K562 (cell line): ENCODE results near the gene RHOF. TPM values are rescaled to one million over a fixed set of nuclear protein-coding genes. Genes with fewer than 3 reads are reported as not detected.

Source experiments
- CBFA2T2 ChIP-seq: fragments of 450-650 bp; conservative IDR thresholded peaks from 2 replicates; pipeline ENCODE4 v1.6.1; 2017; ENCODE audit warnings: mild to moderate bottlenecking
- FOSL1 ChIP-seq: fragments of 200-800 bp; sonication (Bioruptor generic); conservative IDR thresholded peaks from 2 replicates; pipeline ENCODE4 v1.6.1; 2016; ENCODE audit warnings: missing genetic modification characterization, missing compliant biosample characterization
- KLF10 ChIP-seq: fragments of 250-450 bp; sonication (Bioruptor Pico); IDR thresholded peaks from 2 replicates; pipeline ENCODE4 v1.6.1; 2021; ENCODE audit warnings: matching md5 sums
- MBD2 ChIP-seq: sonication (generic); IDR thresholded peaks from 2 replicates; pipeline ENCODE4 v1.6.1; 2016; ENCODE audit warnings: low read depth, borderline replicate concordance
- MGA ChIP-seq: fragments of 450-650 bp; IDR thresholded peaks from 2 replicates; pipeline ENCODE4 v1.6.1; 2016; ENCODE audit warnings: mild to moderate bottlenecking, moderate library complexity
- MLX ChIP-seq, 2 experiments: fragments of 450-650 bp in 1 of 2; sonication (generic) in 1 of 2; formaldehyde crosslinking; conservative IDR thresholded peaks; 2 replicates each; pipeline versions ENCODE4 v1.4.0 to v1.8.1; 2020 to 2022; ENCODE audit warnings: mild to moderate bottlenecking in 1 of 2, missing genetic modification reagents in 1 of 2
- MXD1 ChIP-seq: fragments of 250-450 bp; sonication (Bioruptor Pico); IDR thresholded peaks from 2 replicates; pipeline ENCODE4 v1.8.0; 2021; ENCODE audit warnings: borderline replicate concordance, mild to moderate bottlenecking, moderate library complexity; ENCODE audit not compliant: poor library complexity, severe bottlenecking
- NFIC ChIP-seq: fragments of 450-650 bp; IDR thresholded peaks from 2 replicates; pipeline ENCODE4 v1.6.1; 2017; ENCODE audit warnings: mild to moderate bottlenecking, inconsistent platforms
- NFYB ChIP-seq: IDR thresholded peaks from 2 replicates; pipeline ENCODE4 v1.6.1; 2011; ENCODE audit warnings: mild to moderate bottlenecking, moderate library complexity; ENCODE audit not compliant: insufficient read length; ENCODE audit errors: extremely low read depth
- POLR3G ChIP-seq: IDR thresholded peaks from 2 replicates; pipeline ENCODE4 v1.6.1; 2011; ENCODE audit not compliant: insufficient read length, insufficient replicate concordance; ENCODE audit errors: extremely low read depth
- SMARCA4 ChIP-seq: fragments of 450-650 bp; IDR thresholded peaks from 2 replicates; pipeline ENCODE4 v1.6.1; 2016
- SMARCA5 ChIP-seq: fragments of 450-650 bp; IDR thresholded peaks from 2 replicates; pipeline ENCODE4 v1.6.1; 2016
- ZKSCAN3 ChIP-seq: fragments of 250-450 bp; sonication (Bioruptor Pico); IDR thresholded peaks from 2 replicates; pipeline ENCODE4 v1.4.0; 2020
- ZNF12 ChIP-seq: sonication (generic); formaldehyde crosslinking; IDR thresholded peaks from 2 replicates; pipeline ENCODE4 v1.4.0; 2020; ENCODE audit warnings: mild to moderate bottlenecking, missing genetic modification reagents
- ZNF511 ChIP-seq: sonication (generic); formaldehyde crosslinking; IDR thresholded peaks from 2 replicates; pipeline ENCODE4 v1.8.0; 2022; ENCODE audit warnings: mild to moderate bottlenecking, missing genetic modification reagents
- polyA plus RNA-seq, 8 experiments: library from polyadenylated mRNA; depleted of rRNA in 4 of 8; stranded (reverse) in 5 of 8; unstranded in 3 of 8; fragments of >200 nt; fragmentation: Nextera tagmentation in 2 of 8; fragmentation: Illumina TruSeq in 1 of 8; extraction: Ambion mirVana in 2 of 8; extraction: Trizol in 1 of 8; gene quantifications; 2 replicates each; pipeline versions ENCODE4 v1.2.1 to v1.2.3, GENCODE V29; 2011 to 2014; ENCODE audit warnings: inconsistent platforms in 1 of 8, missing spikeins in 1 of 8
- total RNA-seq, 7 experiments: library from RNA; depleted of rRNA in 6 of 7; stranded (reverse); fragments of >200 nt in 6 of 7; fragmentation: Illumina TruSeq in 2 of 7; extraction: Trizol in 2 of 7; gene quantifications; 2 replicates each; pipeline versions ENCODE4 v1.2.1 to v1.2.3, GENCODE V29; 2011 to 2021; ENCODE audit warnings: low replicate concordance in 1 of 7

Gene RHOF
- total and polyA plus RNA-seq, 9 of the 15 experiments (the other 6 are each of a cell fraction or from before 2014, with no cell fraction given), result 0.13 to 10.1 (median 4.0) TPM

GRCh38 chr12:121802843-121803698 is 9.6 kb upstream of the RHOF start (continued):
- TF ChIP-seq SMARCA5, result no peak
- TF ChIP-seq MGA, result no peak; the same call in 1 of the 2 replicates
- TF ChIP-seq FOSL1 (tag), result no peak; the same call in 1 of the 2 replicates
- no peak for TF ChIP-seq MXD1
- 0 out of 2 replicates have a peak, but pooled peaks have one; percentile 35 for TF ChIP-seq ZNF12
- TF ChIP-seq NFYB, result peak; percentile 55
- no peak; the same call in 1 of the 2 replicates for TF ChIP-seq NFIC
- TF ChIP-seq CBFA2T2, result no peak
- TF ChIP-seq KLF10, result no peak
- no peak for TF ChIP-seq POLR3G
- no peak for TF ChIP-seq MLX (CRISPR knock-in tag; conservative IDR thresholded peaks at IDR 0.05)
- peak; percentile 61; the same call in 1 of the 2 replicates for TF ChIP-seq ZNF511 (CRISPR knock-in tag)
- TF ChIP-seq ZKSCAN3 (CRISPR knock-in tag), result no peak
- TF ChIP-seq MBD2, result peak; percentile 82
- TF ChIP-seq SMARCA4, result no peak; the same call in 1 of the 2 replicates
